Measurements from ENCODE around the gene ANAPC1. TPM values are rescaled to one million over a fixed set of nuclear protein-coding genes. Genes with fewer than 3 reads are reported as not detected.
A peak's percentile ranks its signal among the peaks of the same experiment; 100 is the strongest.

Gene ANAPC1
- total and polyA plus RNA-seq, 4 donors = 3.5 to 36.9 (median 19.4) TPM

GRCh38 chr2:111927723-111928122, 43.7 kb upstream of the ANAPC1 start:
- H3K9me3 ChIP-seq (ENCODE audit: control insufficient read depth in 4 of 4, low read length in 3 of 4) = no peaks in the 10 kb centered on the region
- H3K27ac ChIP-seq (ENCODE audit: low read depth in 1 of 2, low read length in 2 of 2) = peak overlapping the region in 1 of 2 donors; percentile 43
- no peak for DNase-seq (ENCODE audit: low spot score)
- no peaks in the 10 kb centered on the region for H3K27me3 ChIP-seq (ENCODE audit: control insufficient read depth in 4 of 4, insufficient read depth in 4 of 4, low read length in 3 of 4)
- H3K4me1 ChIP-seq (ENCODE audit: control insufficient read depth in 4 of 4, insufficient read depth in 4 of 4, low read length in 3 of 4) = peaks cover 8 to 53% (median 40%) of the 10 kb centered on the region in 4 donors
- H3K4me3 ChIP-seq (ENCODE audit: low read depth in 1 of 3, low read length in 3 of 3) = no peak overlapping the region
- peaks cover 0 to 4% (median 1%) of the 10 kb centered on the region in 4 donors for H3K36me3 ChIP-seq (ENCODE audit: control insufficient read depth in 4 of 4, insufficient read depth in 3 of 4, low read depth in 1 of 4, low read length in 3 of 4)
- no peak overlapping the region for H3K9ac ChIP-seq (ENCODE audit: low read depth in 1 of 2, low read length in 2 of 2)
- no peak for TF ChIP-seq RXRA (IDR thresholded peaks at IDR 0.05)
- no peak for TF ChIP-seq CTCF (IDR thresholded peaks at IDR 0.05; ENCODE audit: low read depth, low read length, missing input control)
- no peak for TF ChIP-seq GABPA (IDR thresholded peaks at IDR 0.05 in 1 of 2, conservative IDR thresholded peaks at IDR 0.05 in 1 of 2)
- no peak for TF ChIP-seq RAD21 (IDR thresholded peaks at IDR 0.05)
- no peak for TF ChIP-seq JUND (IDR thresholded peaks at IDR 0.05)
- TF ChIP-seq NR2F2 (IDR thresholded peaks at IDR 0.05) = no peak
- TF ChIP-seq FOXA1 (IDR thresholded peaks at IDR 0.05) = no peak
- TF ChIP-seq SP1 (IDR thresholded peaks at IDR 0.05) = no peak
- TF ChIP-seq ZBTB33 (IDR thresholded peaks at IDR 0.05) = no peak
- no peak for TF ChIP-seq HNF4A (conservative IDR thresholded peaks at IDR 0.05)
- TF ChIP-seq REST (IDR thresholded peaks at IDR 0.05) = no peak
- TF ChIP-seq FOXA2 (IDR thresholded peaks at IDR 0.05) = no peak
- TF ChIP-seq EGR1 (IDR thresholded peaks at IDR 0.05; ENCODE audit: low read depth in 2 of 2) = no peak
- TF ChIP-seq YY1 (IDR thresholded peaks at IDR 0.05) = no peak
- TF ChIP-seq MAX (IDR thresholded peaks at IDR 0.05) = no peak
- TF ChIP-seq ATF3 (IDR thresholded peaks at IDR 0.05) = no peak
- 37% methylated on average over 2 of the region's 2 CpGs for WGBS

Data from liver (tissue), 9 donors.